Trophoblast cell (in vitro differentiated cells and primary cell): Measurements from ENCODE around the gene SNUPN.
A peak's percentile ranks its signal among the peaks of the same experiment; 100 is the strongest.
"Not testable (repeated sequence)": the region's sequence is repeated elsewhere in the genome, so short reads cannot be mapped to it uniquely, and the experiment has no call there.

Experiments
- DNase-seq, 2 donors: peaks; one replicate each; pipeline ENCODE4 v3.0.0-alpha.2; 2016
- H2AFZ ChIP-seq: 2 replicates; pipeline ENCODE4 v1.6.1; 2013; ENCODE audit warnings: low read length, moderate library complexity, mild to moderate bottlenecking; ENCODE audit not compliant: insufficient read depth, poor library complexity
- H2AK5ac ChIP-seq: 2 replicates; pipeline ENCODE4 v1.6.1; 2013; ENCODE audit warnings: mild to moderate bottlenecking, low read length
- H2BK120ac ChIP-seq: 2 replicates; pipeline ENCODE4 v1.6.1; 2013; ENCODE audit warnings: low read length, mild to moderate bottlenecking, moderate library complexity; ENCODE audit not compliant: insufficient read depth, poor library complexity
- H2BK12ac ChIP-seq: 2 replicates; pipeline ENCODE4 v1.6.1; 2013; ENCODE audit warnings: mild to moderate bottlenecking, low read length, moderate library complexity
- H2BK5ac ChIP-seq: 2 replicates; pipeline ENCODE4 v1.6.1; 2013; ENCODE audit warnings: low read length, low read depth, moderate library complexity, mild to moderate bottlenecking; ENCODE audit not compliant: poor library complexity
- H3K14ac ChIP-seq: 2 replicates; pipeline ENCODE4 v1.6.1; 2013; ENCODE audit warnings: mild to moderate bottlenecking, low read length
- H3K18ac ChIP-seq: 2 replicates; pipeline ENCODE4 v1.6.1; 2013; ENCODE audit warnings: mild to moderate bottlenecking, low read length
- H3K23ac ChIP-seq: 2 replicates; pipeline ENCODE4 v1.6.1; 2013; ENCODE audit warnings: low read length
- H3K27ac ChIP-seq: 2 replicates; pipeline ENCODE4 v1.5.1; 2013; ENCODE audit warnings: low read depth, mild to moderate bottlenecking, inconsistent platforms, low read length, moderate library complexity
- H3K27me3 ChIP-seq: 2 replicates; pipeline ENCODE4 v1.6.1; 2013; ENCODE audit warnings: inconsistent platforms, mild to moderate bottlenecking, low read length, moderate library complexity; ENCODE audit not compliant: insufficient read depth
- H3K36me3 ChIP-seq, 2 experiments: 1 replicate in 1 of 2; 2 replicates in 1 of 2; pipeline ENCODE4 v1.6.1; 2013; ENCODE audit warnings: low read length in 2 of 2, mild to moderate bottlenecking in 2 of 2, moderate library complexity in 1 of 2; ENCODE audit not compliant: insufficient read depth in 2 of 2, control insufficient read depth in 1 of 2
- H3K4ac ChIP-seq: 2 replicates; pipeline ENCODE4 v1.6.1; 2013; ENCODE audit warnings: low read depth, mild to moderate bottlenecking, low read length, moderate library complexity
- H3K4me1 ChIP-seq, 2 experiments: 1 replicate in 1 of 2; 2 replicates in 1 of 2; pipeline ENCODE4 v1.6.1; 2013; ENCODE audit warnings: low read length in 2 of 2, mild to moderate bottlenecking in 2 of 2, moderate library complexity in 1 of 2; ENCODE audit not compliant: insufficient read depth in 2 of 2, control insufficient read depth in 1 of 2
- H3K4me2 ChIP-seq: 2 replicates; pipeline ENCODE4 v1.6.1; 2013; ENCODE audit warnings: inconsistent platforms, mild to moderate bottlenecking, low read length, moderate library complexity
- H3K4me3 ChIP-seq: 2 replicates; pipeline ENCODE4 v1.5.1; 2013; ENCODE audit warnings: mild to moderate bottlenecking, low read depth, low read length, inconsistent platforms
- H3K79me1 ChIP-seq: one replicate; pipeline ENCODE4 v1.6.1; 2013; ENCODE audit warnings: low read length
- H3K79me2 ChIP-seq: 2 replicates; pipeline ENCODE4 v1.6.1; 2013; ENCODE audit warnings: low read length, mild to moderate bottlenecking; ENCODE audit not compliant: control insufficient read depth, insufficient read depth, poor library complexity
- H3K9ac ChIP-seq: 2 replicates; pipeline ENCODE4 v1.6.1; 2013; ENCODE audit warnings: mild to moderate bottlenecking, low read length
- H3K9me3 ChIP-seq: 2 replicates; pipeline ENCODE4 v1.6.1; 2013; ENCODE audit warnings: low read depth, mild to moderate bottlenecking, control low read depth, inconsistent platforms, low read length; ENCODE audit not compliant: insufficient read depth
- H4K12ac ChIP-seq: 2 replicates; pipeline ENCODE4 v1.6.1; 2013; ENCODE audit warnings: low read depth, mild to moderate bottlenecking, low read length, moderate library complexity
- H4K8ac ChIP-seq: 2 replicates; pipeline ENCODE4 v1.6.1; 2013; ENCODE audit warnings: low read depth, mild to moderate bottlenecking, low read length, moderate library complexity
- H4K91ac ChIP-seq: one replicate; pipeline ENCODE4 v1.6.1; 2013; ENCODE audit warnings: low read depth, mild to moderate bottlenecking, low read length, moderate library complexity
- WGBS: extraction: QIAGEN DNeasy Blood & Tissue Kit; methylation state at CpG from one replicate; pipeline ENCODE4 v1.1.7; 2013; ENCODE audit warnings: missing lambda C conversion rate; ENCODE audit not compliant: insufficient read length, insufficient coverage; ENCODE audit errors: extremely low coverage; 5-methylcytosine and 5-hydroxymethylcytosine counted together

Gene SNUPN

GRCh38 chr15:75584121-75584520 lies 41.4 kb downstream of the SNUPN start:
- Histone ChIP-seq H2BK120ac (no peak overlapping the region), H3K4me3 (no peak overlapping the region), H3K4me2 (no peak overlapping the region), H3K14ac (no peak overlapping the region), H2AK5ac (no peak overlapping the region), H2BK12ac (no peak overlapping the region), H3K9me3 (no peaks in the 10 kb centered on the region), H2BK5ac (no peak overlapping the region), H3K27me3 (no peaks in the 10 kb centered on the region), H3K4ac (no peak overlapping the region), H4K8ac (no peak overlapping the region), H3K4me1 (peaks cover 3 to 4% of the 10 kb centered on the region in 2 experiments), H4K91ac (no peak overlapping the region), H3K79me2 (peaks cover 2% of the 10 kb centered on the region), H2AFZ (no peak overlapping the region), H3K79me1 (peaks cover under 1% of the 10 kb centered on the region), H3K18ac (no peak overlapping the region), H3K27ac (no peak overlapping the region), H4K12ac (no peak overlapping the region), H3K9ac (no peak overlapping the region), H3K36me3 (no peaks in the 10 kb centered on the region), H3K23ac (no peak overlapping the region)
- no peak for DNase-seq
- WGBS = no CpG with 5 or more reads among the region's 4 CpGs

GRCh38 chr15:75583701-75584100 lies 41.8 kb downstream of the SNUPN start:
- Histone ChIP-seq H3K4ac (no peak overlapping the region), H2AK5ac (no peak overlapping the region), H3K4me2 (no peak overlapping the region), H2BK12ac (no peak overlapping the region), H3K27ac (no peak overlapping the region), H4K8ac (no peak overlapping the region), H3K14ac (no peak overlapping the region), H2BK5ac (no peak overlapping the region), H3K4me3 (no peak overlapping the region), H2BK120ac (no peak overlapping the region), H3K23ac (peak overlapping the region; percentile 50), H3K79me2 (peaks cover 5% of the 10 kb centered on the region), H4K91ac (no peak overlapping the region), H4K12ac (no peak overlapping the region), H3K18ac (no peak overlapping the region), H2AFZ (no peak overlapping the region), H3K9ac (no peak overlapping the region), H3K79me1 (peaks cover 5% of the 10 kb centered on the region), H3K36me3 (no peaks in the 10 kb centered on the region), H3K9me3 (no peaks in the 10 kb centered on the region), H3K4me1 (peaks cover 3 to 4% of the 10 kb centered on the region in 2 experiments), H3K27me3 (no peaks in the 10 kb centered on the region)
- WGBS = no CpG with 5 or more reads among the region's 5 CpGs
- DNase-seq = no peak

GRCh38 chr15:75582943-75583342 lies 42.6 kb downstream of the SNUPN start:
- not testable (repeated sequence) for H2AFZ ChIP-seq, H2BK120ac ChIP-seq, H3K18ac ChIP-seq, H3K27me3 ChIP-seq, H3K4me3 ChIP-seq, H3K4me1 ChIP-seq, H2AK5ac ChIP-seq, H2BK5ac ChIP-seq, DNase-seq, H3K9ac ChIP-seq, H3K27ac ChIP-seq, H4K91ac ChIP-seq, H3K4ac ChIP-seq, H3K9me3 ChIP-seq, H3K36me3 ChIP-seq, H3K4me2 ChIP-seq, H2BK12ac ChIP-seq, H4K8ac ChIP-seq, H4K12ac ChIP-seq, H3K14ac ChIP-seq, H3K23ac ChIP-seq
- WGBS = no CpG with 5 or more reads among the region's 5 CpGs
- Histone ChIP-seq H3K79me1 (peaks cover 13% of the 10 kb centered on the region), H3K79me2 (peaks cover 12% of the 10 kb centered on the region)

GRCh38 chr15:75578948-75579920 lies 46.3 kb downstream of the SNUPN start, which contains the start of gene PTPN9:
Gene PTPN9 (minus strand): TSS chr15:75579315. CDS start chr15:75578776, 539 bp downstream.
- Histone ChIP-seq H3K27me3 (no peaks in the 10 kb centered on the region), H3K4me2 (peak within 1 kb of the TSS; percentile 95), H2BK12ac (no peak within 1 kb of the TSS), H3K36me3 (peaks cover 0 to 2% of the 10 kb centered on the region in 2 experiments), H4K8ac (peak within 1 kb of the TSS; percentile 92), H3K18ac (peak within 1 kb of the TSS; percentile 95), H3K14ac (peak within 1 kb of the TSS; percentile 96), H2AK5ac (peak within 1 kb of the TSS; percentile 76), H3K79me1 (peaks cover 13% of the 10 kb centered on the region), H4K12ac (peak within 1 kb of the TSS; percentile 95), H4K91ac (peak within 1 kb of the TSS; percentile 96), H3K79me2 (peaks cover 15% of the 10 kb centered on the region), H3K27ac (peak within 1 kb of the TSS; percentile 28), H3K4me3 (peak within 1 kb of the TSS; percentile 90), H2AFZ (peak within 1 kb of the TSS; percentile 28), H3K4me1 (peaks cover 3 to 4% of the 10 kb centered on the region in 2 experiments), H3K9me3 (no peaks in the 10 kb centered on the region), H2BK5ac (peak within 1 kb of the TSS; percentile 82), H2BK120ac (peak within 1 kb of the TSS; percentile 95), H3K23ac (no peak within 1 kb of the TSS), H3K9ac (peak within 1 kb of the TSS; percentile 95), H3K4ac (peak within 1 kb of the TSS; percentile 95)
- no CpG with 5 or more reads among the region's 78 CpGs for WGBS
- peak; percentile 29 to 56 for DNase-seq
